NB4 (cell line): Measurements from ENCODE around the gene THPO.

Source experiments
- CTCF ChIP-seq: IDR thresholded peaks from one replicate; pipeline ENCODE4 v1.5.1; 2012; ENCODE audit warnings: low read depth, low read length
- MAX ChIP-seq: IDR thresholded peaks from 2 replicates; pipeline ENCODE4 v1.6.1; 2011; ENCODE audit warnings: low read depth, low read length
- MYC ChIP-seq: IDR thresholded peaks from 2 replicates; pipeline ENCODE4 v1.6.1; 2011; ENCODE audit warnings: low read depth, low read length
- POLR2A ChIP-seq: IDR thresholded peaks from 2 replicates; pipeline ENCODE4 v1.6.1; 2011; ENCODE audit warnings: mild to moderate bottlenecking; ENCODE audit not compliant: insufficient read length; ENCODE audit errors: extremely low read depth

GRCh38 chr3:184348057-184348382 lies 30.0 kb downstream of the THPO start:
- TF ChIP-seq CTCF (no peak), POLR2A (no peak), MAX (no peak), MYC (no peak)
